NCI-H774 (cell line): ENCODE results near the gene MIDN.

Experiments used
- DNase-seq: peaks from one replicate; lab custom pipeline; 2025; lab: John Stamatoyannopoulos, UW

The MIDN gene

GRCh38 chr19:1220976-1221903, 27.1 kb upstream of the MIDN start:
- no peak for DNase-seq

GRCh38 chr19:1221904-1222255, 26.5 kb upstream of the MIDN start:
- no peak for DNase-seq

- no peak for DNase-seq
Observed at GRCh38 chr19:1222394-1222793, 26.0 kb upstream of the MIDN start.

DNA sequence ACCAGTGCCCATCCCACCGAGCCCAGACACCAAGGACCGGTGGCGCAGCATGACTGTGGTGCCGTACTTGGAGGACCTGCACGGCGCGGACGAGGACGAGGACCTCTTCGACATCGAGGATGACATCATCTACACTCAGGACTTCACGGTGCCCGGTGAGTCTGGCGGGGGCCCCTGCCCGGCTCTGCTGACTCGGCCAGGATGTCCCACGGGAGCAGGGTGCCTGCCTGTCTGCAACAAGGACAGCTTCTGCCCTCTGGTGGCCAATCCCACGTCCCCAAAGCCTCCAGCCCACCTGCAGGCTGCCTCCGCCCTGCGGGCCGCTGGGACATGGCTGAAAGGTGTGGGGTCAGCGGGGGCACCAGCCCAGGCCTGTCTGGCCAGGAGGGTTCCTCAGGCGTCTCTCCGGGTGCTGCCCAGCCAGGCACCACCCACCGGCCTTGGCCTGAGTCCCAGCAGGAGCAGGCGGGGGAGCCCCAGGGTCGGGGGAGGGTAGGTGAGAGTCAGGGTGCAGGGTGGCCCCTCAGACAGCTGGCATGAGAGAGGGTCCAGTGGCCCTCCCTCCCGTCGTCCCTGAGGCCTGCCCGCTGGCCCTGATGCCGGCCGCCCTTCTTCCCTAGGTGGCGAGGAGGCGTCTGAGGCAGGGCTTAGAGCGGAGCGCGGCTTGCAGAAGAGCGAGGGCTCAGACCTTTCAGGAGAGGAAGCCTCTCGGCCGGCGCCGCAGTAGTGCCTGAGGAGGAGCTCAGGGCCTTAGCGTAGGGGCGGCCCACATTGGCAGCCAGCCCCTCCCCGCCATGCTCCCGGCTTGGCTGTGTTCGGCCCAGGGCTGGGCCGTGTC, 25.1 kb upstream of the MIDN start:
- DNase-seq: no peak

DNA sequence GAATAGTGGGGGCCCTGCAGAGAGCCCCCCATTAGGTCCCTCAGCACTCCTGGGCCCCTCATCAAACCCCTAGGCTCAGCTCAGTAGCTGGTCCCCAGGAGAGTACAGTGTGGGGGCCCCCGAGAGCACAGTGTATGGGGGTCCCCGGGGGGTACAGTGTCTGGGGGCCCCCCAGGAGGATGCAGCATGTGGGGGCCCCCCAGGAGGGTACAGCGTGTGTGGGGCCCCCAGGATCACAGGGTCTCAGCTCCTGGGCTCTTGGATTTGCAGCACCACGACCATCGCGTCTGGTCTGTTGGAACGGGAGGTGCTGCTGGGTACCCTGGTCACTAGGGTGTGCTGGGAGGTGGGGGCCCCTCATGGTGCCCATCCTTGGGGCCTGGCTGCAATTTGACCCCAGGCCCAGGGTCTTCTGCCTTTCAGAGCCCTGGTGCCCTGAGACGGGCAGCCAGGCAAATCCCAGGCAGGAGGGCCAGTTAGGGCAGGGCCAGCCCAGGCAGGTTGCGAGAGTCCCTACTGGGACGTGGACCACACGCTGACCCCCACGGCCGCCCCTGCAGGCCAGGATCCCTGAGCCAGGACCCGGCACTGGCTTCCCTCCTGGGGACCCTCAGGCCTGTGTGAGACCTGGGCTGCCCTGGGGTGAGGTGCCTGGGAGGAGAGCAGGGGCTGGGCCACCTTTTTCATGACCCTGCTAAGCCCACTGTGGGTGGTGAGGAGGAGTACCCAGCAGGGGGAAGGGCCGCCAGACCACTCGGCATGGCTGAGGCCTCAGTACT, 24.1 kb upstream of the MIDN start:
- no peak for DNase-seq

GRCh38 chr19:1224847-1225246, 23.5 kb upstream of the MIDN start:
- no peak for DNase-seq

GRCh38 chr19:1225440-1226226, 22.8 kb upstream of the MIDN start:
- no peak for DNase-seq

- no peak for DNase-seq
Observed at GRCh38 chr19:1226227-1226518, 22.2 kb upstream of the MIDN start.

- no peak for DNase-seq
Observed at GRCh38 chr19:1226522-1227303, 21.7 kb upstream of the MIDN start.

GRCh38 chr19:1227304-1228054, 20.9 kb upstream of the MIDN start:
- no peak for DNase-seq

DNA sequence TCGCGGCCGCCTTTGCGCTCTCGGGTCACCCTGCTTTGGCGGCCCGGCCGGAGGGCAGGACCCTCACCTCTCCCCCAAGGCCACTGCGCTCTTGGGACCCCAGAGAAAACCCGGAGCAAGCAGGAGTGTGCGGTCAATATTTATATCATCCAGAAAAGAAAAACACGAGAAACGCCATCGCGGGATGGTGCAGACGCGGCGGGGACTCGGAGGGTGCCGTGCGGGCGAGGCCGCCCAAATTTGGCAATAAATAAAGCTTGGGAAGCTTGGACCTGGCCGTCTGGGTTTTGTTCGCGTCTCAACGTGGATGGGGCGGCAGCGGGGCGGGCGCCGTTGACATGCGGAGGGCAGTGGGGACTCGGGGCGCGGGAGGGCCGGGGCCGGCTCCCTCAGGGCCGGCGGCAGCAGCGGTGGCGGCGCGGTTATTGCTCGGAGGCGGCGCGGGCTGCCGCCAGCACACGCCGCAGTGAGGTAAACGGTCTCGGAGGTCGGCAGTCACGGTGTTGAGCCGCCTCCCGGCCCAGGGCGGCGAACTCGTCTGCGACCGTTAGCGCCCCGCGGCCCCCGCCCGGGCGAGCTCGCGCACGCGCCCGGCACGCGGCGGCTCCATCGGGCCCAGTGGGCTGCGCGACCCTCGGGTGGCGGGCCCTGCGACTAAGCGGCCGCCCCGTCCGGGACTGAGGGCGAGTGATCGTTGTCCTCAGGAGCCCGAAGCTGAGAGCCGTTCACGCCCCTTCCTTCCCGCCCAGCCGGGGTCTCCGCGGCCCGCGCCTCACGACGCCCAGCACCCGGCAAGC, 20.0 kb upstream of the MIDN start:
- DNase-seq: no peak

DNA sequence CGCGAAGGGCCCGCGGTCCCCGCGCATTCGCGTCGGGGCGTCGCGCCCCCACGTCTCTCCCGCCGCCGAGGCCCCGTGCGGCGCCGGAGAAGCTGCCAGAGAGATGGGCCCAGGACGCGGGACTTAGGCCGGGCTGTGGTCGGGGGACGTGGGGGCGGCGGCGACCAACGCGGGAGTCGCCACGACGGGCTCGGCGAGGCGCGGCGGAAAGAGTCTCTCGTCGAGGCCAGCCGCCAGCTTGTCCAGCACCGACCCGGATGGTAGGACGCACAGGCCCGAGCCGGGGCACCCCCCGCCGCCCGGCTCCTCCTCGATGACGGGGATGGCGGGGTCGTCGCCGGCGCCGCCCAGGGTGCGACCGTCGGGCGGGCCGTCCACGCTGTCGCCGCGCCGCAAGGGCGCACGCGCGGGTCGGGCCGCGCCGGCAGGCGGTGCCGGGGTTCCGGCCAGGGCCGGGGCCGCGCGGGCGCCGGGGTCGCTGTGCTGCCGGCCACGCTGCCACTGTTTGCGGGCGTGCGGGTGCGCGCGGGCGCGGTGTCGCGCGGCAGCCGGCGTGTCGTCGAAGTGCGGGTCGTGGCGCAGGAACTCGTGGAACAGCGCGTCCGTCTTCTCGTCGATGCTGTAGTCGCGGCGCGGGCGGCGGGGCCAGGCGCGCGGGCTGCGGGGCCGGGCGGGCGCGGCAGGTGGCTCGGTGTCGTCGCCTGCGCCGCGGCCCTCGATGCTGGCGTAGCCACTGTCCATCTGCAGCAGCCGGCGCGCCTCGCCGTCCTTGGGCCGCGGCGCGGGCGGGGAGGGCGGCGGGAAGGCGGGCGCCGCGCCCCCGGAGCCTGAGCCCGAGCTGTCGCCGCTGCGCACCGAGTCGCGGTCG, 19.1 kb upstream of the MIDN start:
- DNase-seq: no peak

- DNase-seq: no peak
Observed at GRCh38 chr19:1229924-1230782, 18.2 kb upstream of the MIDN start.

GRCh38 chr19:1230783-1231489, 17.4 kb upstream of the MIDN start:
- no peak for DNase-seq

GRCh38 chr19:1231729-1232637, 16.4 kb upstream of the MIDN start:
- DNase-seq: no peak

DNA sequence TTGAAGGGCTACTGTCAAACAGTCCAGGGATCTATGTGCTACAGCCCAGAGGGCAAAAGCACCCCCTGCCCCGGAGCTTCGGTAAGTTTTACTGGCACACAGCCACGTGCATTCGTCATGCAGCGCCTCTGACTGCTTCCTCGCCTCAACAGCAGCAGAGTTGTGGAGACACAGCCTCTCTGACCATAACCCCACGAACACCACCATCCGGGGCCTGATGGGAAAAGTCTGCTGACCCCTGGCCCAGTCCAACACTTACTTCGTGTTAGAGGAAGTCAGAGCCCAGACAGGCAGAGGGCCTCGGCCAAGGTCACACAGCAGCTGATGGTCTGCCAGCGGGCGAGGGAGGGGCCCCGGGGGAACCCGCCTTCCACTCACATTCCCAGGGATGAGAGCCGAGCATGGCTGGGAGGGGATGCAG, 15.7 kb upstream of the MIDN start:
- no peak for DNase-seq
